Spinal cord (tissue), 10 donors: ENCODE measurements around the gene DYSF. TPM values are rescaled to one million over a fixed set of nuclear protein-coding genes. Genes with fewer than 3 reads are reported as not detected.

Experiments used
- DNase-seq, 6 donors: peaks; one replicate each; pipeline versions ENCODE4 v3.0.0 to v3.0.0-alpha.2; 2013 to 2015; ENCODE audit warnings: low spot score in 6 of 6, low read depth in 4 of 6
- H3K27ac ChIP-seq: one replicate; pipeline ENCODE4 v1.5.1; 2013; ENCODE audit warnings: low read depth, low read length, control low read depth
- H3K27me3 ChIP-seq: one replicate; pipeline ENCODE4 v1.6.1; 2013; ENCODE audit warnings: low read length; ENCODE audit not compliant: control insufficient read depth, insufficient read depth
- H3K36me3 ChIP-seq: one replicate; pipeline ENCODE4 v1.6.1; 2013; ENCODE audit warnings: low read length; ENCODE audit not compliant: control insufficient read depth, insufficient read depth
- H3K4me1 ChIP-seq: one replicate; pipeline ENCODE4 v1.6.1; 2013; ENCODE audit warnings: low read length; ENCODE audit not compliant: control insufficient read depth, insufficient read depth
- H3K4me3 ChIP-seq: one replicate; pipeline ENCODE4 v1.5.1; 2013; ENCODE audit warnings: low read depth, low read length, control low read depth
- H3K9me3 ChIP-seq: one replicate; pipeline ENCODE4 v1.6.1; 2013; ENCODE audit warnings: low read length; ENCODE audit not compliant: control insufficient read depth, insufficient read depth
- WGBS: methylation state at CpG from one replicate; pipeline ENCODE4 v1.1.5; 2013; ENCODE audit warnings: missing lambda C conversion rate; ENCODE audit not compliant: insufficient coverage; 5-methylcytosine and 5-hydroxymethylcytosine counted together
- polyA plus RNA-seq, 2 donors: library from polyadenylated mRNA; unstranded; fragments of 120-200 nt; gene quantifications; one replicate each; pipeline ENCODE4 v1.2.1, GENCODE V29; 2013; ENCODE audit not compliant: insufficient read length in 2 of 2
- total RNA-seq, 2 donors: library from RNA; depleted of rRNA in 1 of 2; stranded (reverse); fragments of 120-200 nt in 1 of 2; fragments of >200 nt in 1 of 2; gene quantifications; one replicate each; pipeline versions ENCODE4 v1.2.3 to v1.2.4, GENCODE V29; 2013 to 2014
- donor health status: healthy.

The DYSF gene
- total and polyA plus RNA-seq, 4 donors: 3.5 to 12.0 (median 6.7) TPM

DNA sequence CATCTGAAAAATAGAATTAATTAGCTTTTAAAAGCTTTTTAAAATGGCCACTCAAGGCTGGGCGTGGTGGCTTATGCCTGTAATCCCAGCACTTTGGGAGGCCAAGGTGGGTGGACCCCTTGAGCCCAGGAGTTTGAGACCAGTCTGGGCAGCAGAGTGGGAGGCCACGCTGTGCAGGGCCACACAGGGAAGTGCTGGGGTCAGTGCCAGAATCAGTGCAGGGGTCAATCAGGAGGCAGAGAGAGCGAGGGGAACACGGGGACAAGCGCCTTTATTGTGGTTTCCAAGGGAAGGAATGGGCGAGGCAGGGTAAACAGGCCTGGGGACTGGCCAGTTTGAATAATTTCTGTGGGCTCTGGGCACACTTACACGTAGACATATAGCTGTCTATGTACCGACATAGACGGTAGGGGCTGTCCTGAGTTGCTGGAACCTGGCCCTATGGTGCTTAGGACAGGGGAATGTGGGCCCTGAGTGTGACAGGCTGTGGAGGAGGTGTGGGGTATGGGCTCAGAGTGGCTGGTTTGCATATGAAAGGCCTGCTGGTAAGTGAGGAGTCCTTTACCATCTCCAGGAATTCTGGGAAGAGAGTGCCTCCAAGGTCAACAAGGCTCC, 42.9 kb downstream of the DYSF start:
- no peak overlapping the region for H3K27ac ChIP-seq

DNA sequence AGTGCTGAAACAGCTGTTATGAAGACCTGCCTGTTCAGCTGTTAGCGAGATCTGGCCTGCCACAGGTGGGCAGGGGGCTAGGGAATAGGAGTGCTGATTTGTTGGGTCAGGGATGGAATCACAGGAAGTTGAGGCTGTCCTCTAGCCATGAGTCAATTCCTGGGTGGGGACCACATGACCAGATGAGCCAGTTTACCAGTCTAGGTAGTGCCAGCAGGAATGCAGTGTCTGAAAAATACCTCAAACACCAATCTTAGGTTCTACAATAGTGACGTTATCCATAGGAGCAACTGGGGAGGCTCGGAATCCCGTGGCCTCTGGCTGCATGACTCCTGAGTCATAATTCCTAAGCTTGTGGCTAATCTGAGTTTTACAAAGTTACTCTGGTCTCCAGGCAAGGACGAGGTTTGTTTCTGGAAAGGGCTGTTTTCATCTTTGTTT, 44.9 kb downstream of the DYSF start:
- Histone ChIP-seq H3K4me1 (peaks cover 14% of the 10 kb centered on the region), H3K27ac (no peak overlapping the region), H3K9me3 (no peaks in the 10 kb centered on the region), H3K27me3 (no peaks in the 10 kb centered on the region), H3K4me3 (no peak overlapping the region), H3K36me3 (no peaks in the 10 kb centered on the region)
- 70% methylated on average over 3 of the region's 5 CpGs for WGBS
- no peak for DNase-seq

More for the DNA sequence above, 42.9 kb downstream of the DYSF start:
- peaks cover 10% of the 10 kb centered on the region for H3K4me1 ChIP-seq
- no peak overlapping the region for H3K4me3 ChIP-seq
- H3K27me3 ChIP-seq: no peaks in the 10 kb centered on the region
- no peaks in the 10 kb centered on the region for H3K9me3 ChIP-seq
- DNase-seq: no peak
- 73% methylated on average over 9 of the region's 9 CpGs for WGBS
- H3K36me3 ChIP-seq: no peaks in the 10 kb centered on the region

DNA sequence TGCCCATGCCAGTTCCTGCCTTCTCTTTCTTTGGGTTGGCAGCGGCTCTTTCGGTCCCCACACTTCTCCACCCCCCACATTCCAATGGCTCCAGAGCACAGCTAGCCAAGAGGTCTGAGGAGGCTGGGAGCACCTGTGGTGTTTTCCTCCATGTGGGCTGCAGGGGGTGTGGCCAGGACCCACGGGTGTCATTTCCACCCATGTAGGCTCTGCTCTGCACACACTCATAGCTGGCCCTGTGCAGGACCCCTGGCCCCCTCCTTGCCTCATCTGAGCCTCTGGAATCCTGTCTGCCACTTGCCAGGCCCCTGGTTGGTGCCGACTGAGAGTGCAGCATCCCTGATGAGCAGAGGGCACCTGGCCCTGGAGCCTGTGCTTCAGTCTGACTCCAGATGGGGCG, 46.3 kb downstream of the DYSF start:
- H3K36me3 ChIP-seq: no peaks in the 10 kb centered on the region
- no peak overlapping the region for H3K4me3 ChIP-seq
- H3K27me3 ChIP-seq: no peaks in the 10 kb centered on the region
- H3K27ac ChIP-seq: no peak overlapping the region
- peaks cover 20% of the 10 kb centered on the region for H3K4me1 ChIP-seq
- no peak for DNase-seq
- 68% methylated on average over 3 of the region's 5 CpGs for WGBS
- no peaks in the 10 kb centered on the region for H3K9me3 ChIP-seq

DNA sequence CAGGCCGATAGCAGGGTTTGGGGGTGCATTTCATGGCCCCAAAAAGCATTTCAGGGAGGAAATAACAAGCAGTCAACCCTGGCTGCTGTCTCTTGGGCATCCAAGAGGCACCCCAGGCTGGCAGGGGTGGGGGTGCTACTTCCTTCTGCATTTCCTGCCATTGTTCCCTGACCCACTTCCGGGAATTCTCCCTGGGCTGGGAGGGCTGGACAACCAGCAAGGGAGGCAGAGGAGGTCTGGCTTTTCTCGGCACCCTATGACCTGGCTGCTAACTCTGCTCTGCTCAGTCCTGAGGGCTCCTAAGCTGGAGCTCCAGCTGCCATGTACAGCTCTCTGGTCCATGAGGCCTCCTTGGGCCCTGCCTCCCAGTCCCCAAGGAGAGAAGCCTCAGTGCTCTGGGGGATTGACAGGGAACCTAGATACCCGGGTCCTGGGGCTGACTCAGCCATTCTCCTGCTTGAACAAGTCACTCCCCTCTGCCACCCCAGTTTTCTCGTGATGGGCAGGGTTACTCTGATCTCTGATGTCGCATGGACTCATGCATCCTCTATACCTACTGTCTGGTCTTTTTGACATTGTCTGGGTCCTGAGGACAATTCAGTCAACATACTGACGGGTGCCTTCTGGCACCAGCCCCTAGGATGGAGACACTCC, 47.2 kb downstream of the DYSF start:
- Histone ChIP-seq H3K27me3 (no peaks in the 10 kb centered on the region), H3K4me1 (peaks cover 29% of the 10 kb centered on the region), H3K27ac (peak overlapping the region; percentile 52), H3K36me3 (no peaks in the 10 kb centered on the region), H3K9me3 (no peaks in the 10 kb centered on the region), H3K4me3 (no peak overlapping the region)
- DNase-seq: no peak
- WGBS: 77% methylated on average over 6 of the region's 7 CpGs

DNA sequence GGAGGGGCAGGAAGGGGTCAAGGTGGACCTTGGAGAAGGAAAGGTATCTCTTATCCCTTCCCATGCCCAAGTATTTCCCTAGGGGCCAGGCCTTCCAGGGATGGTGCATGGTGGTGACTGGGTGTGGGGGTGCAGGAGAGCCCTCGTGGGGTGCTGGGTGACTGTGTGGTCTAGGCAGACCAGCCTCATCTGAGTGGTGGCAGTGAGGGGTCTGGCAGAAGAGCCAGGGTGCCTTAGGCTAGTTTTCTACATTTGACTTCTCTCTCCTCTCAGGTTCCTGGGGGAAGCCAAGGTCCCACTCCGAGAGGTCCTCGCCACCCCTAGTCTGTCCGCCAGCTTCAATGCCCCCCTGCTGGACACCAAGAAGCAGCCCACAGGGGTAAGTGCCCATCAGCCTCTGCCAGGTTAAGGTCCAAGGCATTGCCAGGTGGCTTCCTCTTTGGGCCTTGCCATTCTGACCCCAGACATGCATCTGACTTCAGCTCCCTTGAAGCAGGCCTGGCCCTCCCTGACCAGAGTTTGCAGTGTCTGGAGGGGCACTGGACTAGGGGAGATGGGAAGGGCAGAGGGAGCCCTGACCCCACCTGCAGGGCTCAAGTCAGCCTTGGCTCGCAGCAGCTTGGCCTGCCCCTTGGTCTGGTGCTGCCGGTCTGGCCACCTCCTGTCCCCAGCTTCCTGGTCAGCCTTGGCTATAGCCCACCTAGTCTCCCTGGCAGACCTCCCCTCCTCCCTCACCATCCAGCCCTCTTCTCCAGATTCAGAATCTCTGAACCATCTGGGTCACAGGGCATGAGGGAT, 49.8 kb downstream of the DYSF start:
- no peaks in the 10 kb centered on the region for H3K27me3 ChIP-seq
- peaks cover 37% of the 10 kb centered on the region for H3K4me1 ChIP-seq
- WGBS: 91% methylated on average over 5 of the region's 6 CpGs
- no peaks in the 10 kb centered on the region for H3K36me3 ChIP-seq
- no peak for DNase-seq
- H3K4me3 ChIP-seq: no peak overlapping the region
- no peak overlapping the region for H3K27ac ChIP-seq
- H3K9me3 ChIP-seq: no peaks in the 10 kb centered on the region

GRCh38 chr2:71503837-71504236, 50.5 kb downstream of the DYSF start:
- Histone ChIP-seq H3K27me3 (no peaks in the 10 kb centered on the region), H3K9me3 (no peaks in the 10 kb centered on the region), H3K4me1 (peaks cover 37% of the 10 kb centered on the region), H3K36me3 (no peaks in the 10 kb centered on the region), H3K27ac (no peak overlapping the region), H3K4me3 (no peak overlapping the region)
- no peak for DNase-seq
- WGBS: 85% methylated on average over 6 of the region's 7 CpGs

- 92% methylated on average over 5 of the region's 7 CpGs for WGBS
Observed at GRCh38 chr2:71504611-71505010, 51.2 kb downstream of the DYSF start.

GRCh38 chr2:71505086-71505769, 51.9 kb downstream of the DYSF start:
- peak in 5 of 6 donors; percentile 21 to 85 (median 28) for DNase-seq
- WGBS: 57% methylated on average over 7 of the region's 9 CpGs
- Histone ChIP-seq H3K27ac (no peak overlapping the region), H3K36me3 (no peaks in the 10 kb centered on the region), H3K9me3 (no peaks in the 10 kb centered on the region), H3K4me1 (peaks cover 31% of the 10 kb centered on the region), H3K27me3 (no peaks in the 10 kb centered on the region), H3K4me3 (no peak overlapping the region)

More at GRCh38 chr2:71504611-71505010, 51.2 kb downstream of the DYSF start:
- no peaks in the 10 kb centered on the region for H3K27me3 ChIP-seq
- H3K4me1 ChIP-seq: peaks cover 35% of the 10 kb centered on the region
- no peak for DNase-seq
- H3K36me3 ChIP-seq: no peaks in the 10 kb centered on the region
- H3K4me3 ChIP-seq: no peak overlapping the region
- no peak overlapping the region for H3K27ac ChIP-seq
- H3K9me3 ChIP-seq: no peaks in the 10 kb centered on the region

- H3K4me1 ChIP-seq: peaks cover 27% of the 10 kb centered on the region
- H3K36me3 ChIP-seq: no peaks in the 10 kb centered on the region
- H3K9me3 ChIP-seq: no peaks in the 10 kb centered on the region
- H3K4me3 ChIP-seq: no peak overlapping the region
- WGBS: 92% methylated on average over 8 of the region's 8 CpGs
- no peak for DNase-seq
- H3K27me3 ChIP-seq: no peaks in the 10 kb centered on the region
- no peak overlapping the region for H3K27ac ChIP-seq
Observed at GRCh38 chr2:71505770-71506140, 52.4 kb downstream of the DYSF start.
